PFSK-1 (cell line): ENCODE data around the gene LSMEM2.

Experiments used
- FOXP2 ChIP-seq: optimal IDR thresholded peaks from 2 replicates; pipeline ENCODE3; 2011; ENCODE audit warnings: borderline replicate concordance, control low read depth, inconsistent platforms; ENCODE audit not compliant: insufficient read depth; ENCODE audit errors: extremely low read length, extremely low read depth
- POLR2AphosphoS5 ChIP-seq: IDR thresholded peaks from 2 replicates; pipeline ENCODE4 v1.6.1; 2012; ENCODE audit warnings: low read depth, mild to moderate bottlenecking, control low read depth, low read length, moderate library complexity
- REST ChIP-seq, 2 experiments: IDR thresholded peaks; 2 replicates each; pipeline versions ENCODE4 v1.6.1 to v1.8.0; 2011 to 2012; ENCODE audit warnings: low read depth in 2 of 2, low read length in 2 of 2, control low read depth in 1 of 2, inconsistent platforms in 1 of 2, mild to moderate bottlenecking in 1 of 2, moderate library complexity in 1 of 2; ENCODE audit not compliant: insufficient read depth in 1 of 2
- SIN3A ChIP-seq: IDR thresholded peaks from 2 replicates; pipeline ENCODE4 v1.6.1; 2012; ENCODE audit warnings: mild to moderate bottlenecking, low read length, moderate library complexity, borderline replicate concordance; ENCODE audit not compliant: insufficient read depth
- TAF1 ChIP-seq: IDR thresholded peaks from 2 replicates; pipeline ENCODE4 v1.6.1; 2012; ENCODE audit warnings: low read length, control low read depth, borderline replicate concordance; ENCODE audit not compliant: insufficient read depth

The LSMEM2 gene

GRCh38 chr3:50318163-50318562 lies 39.3 kb downstream of the LSMEM2 start:
- TF ChIP-seq REST (IDR thresholded peaks at IDR 0.05; ENCODE audit: insufficient read depth in 1 of 2, low read depth in 2 of 2, low read length in 2 of 2), result no peak
- TF ChIP-seq SIN3A, result no peak
- TF ChIP-seq FOXP2, result no peak

- TF ChIP-seq TAF1, result no peak
- TF ChIP-seq SIN3A, result no peak
- no peak for TF ChIP-seq REST (IDR thresholded peaks at IDR 0.05; ENCODE audit: insufficient read depth in 1 of 2, low read depth in 2 of 2, low read length in 2 of 2)
These were observed 39.7 kb downstream of the LSMEM2 start for GRCh38 chr3:50318615-50319014.

GRCh38 chr3:50319181-50319893 lies 40.5 kb downstream of the LSMEM2 start:
- TF ChIP-seq SIN3A (no peak), POLR2AphosphoS5 (0 out of 2 replicates have a peak, but pooled peaks have one; percentile 17)

- TF ChIP-seq SIN3A (no peak), REST (IDR thresholded peaks at IDR 0.05; ENCODE audit: insufficient read depth in 1 of 2, low read depth in 2 of 2, low read length in 2 of 2) (no peak), POLR2AphosphoS5 (no peak)
These were observed 41.2 kb downstream of the LSMEM2 start for GRCh38 chr3:50319894-50320625.

- TF ChIP-seq POLR2AphosphoS5 (no peak), REST (IDR thresholded peaks at IDR 0.05; ENCODE audit: insufficient read depth in 1 of 2, low read depth in 2 of 2, low read length in 2 of 2) (no peak), FOXP2 (no peak), TAF1 (no peak)
These were observed 42.0 kb downstream of the LSMEM2 start for GRCh38 chr3:50320853-50321335.
